ENCODE results near the gene NAXD. TPM values are rescaled to one million over a fixed set of nuclear protein-coding genes. Genes with fewer than 3 reads are reported as not detected.
A peak's percentile ranks its signal among the peaks of the same experiment; 100 is the strongest.

The NAXD gene
- total RNA-seq, 1 experiment from 2014 or later: 32.1 TPM

GRCh38 chr13:110616103-110617101 lies 1.1 kb downstream of the NAXD start:
- POLR2A ChIA-PET: interaction anchor here (1.4 kb wide), 1 partner anchor 14 kb away, joined by 3 read pairs; no protein-coding TSS in a partner anchor
- Histone ChIP-seq H3K36me3 (ENCODE audit: control insufficient read depth in 1 of 2, insufficient read depth in 2 of 2, low read length in 2 of 2) (no peaks in the 10 kb centered on the region), H3K4me1 (ENCODE audit: control insufficient read depth in 1 of 2, insufficient read depth in 2 of 2, low read length in 2 of 2) (peaks cover 15 to 20% of the 10 kb centered on the region in 2 experiments), H4K20me1 (ENCODE audit: insufficient read depth) (peaks cover 17% of the 10 kb centered on the region; the same call in 1 of the 2 replicates), H3K79me2 (ENCODE audit: insufficient read depth, low read length) (peaks cover 61% of the 10 kb centered on the region), H3K4me3 (replicated peaks in 1 of 2; ENCODE audit: low read depth in 1 of 2, low read length in 2 of 2) (peak overlapping the region; percentile 72 to 88), H2AFZ (ENCODE audit: low read depth, low read length, poor library complexity, severe bottlenecking) (no peak overlapping the region), H3K9me3 (ENCODE audit: control insufficient read depth in 1 of 2, insufficient read depth in 1 of 2, low read depth in 1 of 2, low read length in 2 of 2) (no peaks in the 10 kb centered on the region), H3K27ac (ENCODE audit: low read depth, low read length) (peak overlapping the region; percentile 96), H3K9ac (ENCODE audit: low read length) (peak overlapping the region; percentile 83), H3K27me3 (ENCODE audit: insufficient read depth, low read length) (no peaks in the 10 kb centered on the region), H3K4me2 (ENCODE audit: low read length) (peak overlapping the region; percentile 84), H3K9me2 (ENCODE audit: insufficient read depth) (no peaks in the 10 kb centered on the region)
- ATAC-seq (peak; percentile 46), DNase-seq (ENCODE audit: low read depth, low spot score) (peak; percentile 27)
- intact Hi-C loops (cut with micrococcal nuclease): loop anchor here (5.0 kb wide), 1 partner anchor 91 kb away; the partner anchor contains the start of gene CARS2
- RAD21 ChIA-PET (ENCODE audit: low non-redundant PET in 1 of 2, low total read pairs in 2 of 2, uncharacterized antibody in 2 of 2, unreplicated experiment in 2 of 2): no interaction called here
- CTCF ChIA-PET: interaction anchor here (1.9 kb wide), 1 partner anchor 161 kb away, joined by 8 read pairs; no protein-coding TSS in a partner anchor
- TF ChIP-seq ZFX (IDR thresholded peaks at IDR 0.05) (peak; percentile 56), ZNF274 (IDR thresholded peaks at IDR 0.05; ENCODE audit: low read depth, low read length) (no peak), EZH2 (IDR thresholded peaks at IDR 0.05) (no peak), POLR2AphosphoS5 (IDR thresholded peaks at IDR 0.05; ENCODE audit: low read depth, low read length) (peak; percentile 47)
- TF ChIP-seq, protein P1, sequence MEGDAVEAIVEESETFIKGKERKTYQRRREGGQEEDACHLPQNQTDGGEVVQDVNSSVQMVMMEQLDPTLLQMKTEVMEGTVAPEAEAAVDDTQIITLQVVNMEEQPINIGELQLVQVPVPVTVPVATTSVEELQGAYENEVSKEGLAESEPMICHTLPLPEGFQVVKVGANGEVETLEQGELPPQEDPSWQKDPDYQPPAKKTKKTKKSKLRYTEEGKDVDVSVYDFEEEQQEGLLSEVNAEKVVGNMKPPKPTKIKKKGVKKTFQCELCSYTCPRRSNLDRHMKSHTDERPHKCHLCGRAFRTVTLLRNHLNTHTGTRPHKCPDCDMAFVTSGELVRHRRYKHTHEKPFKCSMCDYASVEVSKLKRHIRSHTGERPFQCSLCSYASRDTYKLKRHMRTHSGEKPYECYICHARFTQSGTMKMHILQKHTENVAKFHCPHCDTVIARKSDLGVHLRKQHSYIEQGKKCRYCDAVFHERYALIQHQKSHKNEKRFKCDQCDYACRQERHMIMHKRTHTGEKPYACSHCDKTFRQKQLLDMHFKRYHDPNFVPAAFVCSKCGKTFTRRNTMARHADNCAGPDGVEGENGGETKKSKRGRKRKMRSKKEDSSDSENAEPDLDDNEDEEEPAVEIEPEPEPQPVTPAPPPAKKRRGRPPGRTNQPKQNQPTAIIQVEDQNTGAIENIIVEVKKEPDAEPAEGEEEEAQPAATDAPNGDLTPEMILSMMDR (IDR thresholded peaks at IDR 0.05 in 2 of 3, conservative IDR thresholded peaks at IDR 0.05 in 1 of 3; ENCODE audit: borderline replicate concordance in 1 of 3, insufficient read depth in 1 of 3, low read depth in 2 of 3, low read length in 2 of 3): no peak
- BruUV-seq (replicated peaks): TSS peak; percentile 44

All from HCT116 (cell line).